Mesenchymal stem cell (in vitro differentiated cells and primary cell): Measurements from ENCODE around the gene SCAF1.
"Not testable (repeated sequence)": the region's sequence is repeated elsewhere in the genome, so short reads cannot be mapped to it uniquely, and the experiment has no call there.

Source experiments
- DNase-seq: peaks from one replicate; pipeline ENCODE4 v3.0.0-alpha.2; 2013
- H2AFZ ChIP-seq: one replicate; pipeline ENCODE4 v1.6.1; 2013; ENCODE audit warnings: low read depth, mild to moderate bottlenecking, control low read depth, inconsistent platforms, low read length, moderate library complexity
- H2AK5ac ChIP-seq: 2 replicates; pipeline ENCODE4 v1.6.1; 2013; ENCODE audit warnings: low read length, moderate library complexity, mild to moderate bottlenecking, inconsistent platforms; ENCODE audit not compliant: severe bottlenecking
- H2BK120ac ChIP-seq: one replicate; pipeline ENCODE4 v1.6.1; 2013; ENCODE audit warnings: low read depth, mild to moderate bottlenecking, inconsistent platforms, low read length, moderate library complexity
- H2BK12ac ChIP-seq, 2 experiments: one replicate each; pipeline ENCODE4 v1.6.1; 2013; ENCODE audit warnings: inconsistent platforms in 2 of 2, low read length in 2 of 2, mild to moderate bottlenecking in 2 of 2, moderate library complexity in 2 of 2, control low read depth in 1 of 2
- H2BK15ac ChIP-seq: one replicate; pipeline ENCODE4 v1.6.1; 2013; ENCODE audit warnings: mild to moderate bottlenecking, low read depth, inconsistent platforms; ENCODE audit not compliant: poor library complexity, severe bottlenecking
- H2BK5ac ChIP-seq: 2 replicates; pipeline ENCODE4 v1.6.1; 2013; ENCODE audit warnings: low read depth, mild to moderate bottlenecking, low read length, control low read depth, inconsistent platforms; ENCODE audit not compliant: poor library complexity, severe bottlenecking
- H3K14ac ChIP-seq, 2 experiments: one replicate each; pipeline ENCODE4 v1.6.1; 2013; ENCODE audit warnings: inconsistent platforms in 2 of 2, low read length in 2 of 2, control low read depth in 1 of 2, mild to moderate bottlenecking in 1 of 2, moderate library complexity in 1 of 2
- H3K18ac ChIP-seq, 2 experiments: one replicate each; pipeline ENCODE4 v1.6.1; 2013; ENCODE audit warnings: inconsistent platforms in 2 of 2, low read length in 2 of 2, control low read depth in 1 of 2, low read depth in 1 of 2, mild to moderate bottlenecking in 1 of 2
- H3K23ac ChIP-seq, 2 experiments: one replicate each; pipeline ENCODE4 v1.6.1; 2013; ENCODE audit warnings: inconsistent platforms in 2 of 2, low read length in 2 of 2, mild to moderate bottlenecking in 2 of 2, moderate library complexity in 2 of 2, control low read depth in 1 of 2
- H3K27ac ChIP-seq: 2 replicates; pipeline ENCODE4 v1.5.1; 2013; ENCODE audit warnings: mild to moderate bottlenecking, moderate library complexity, low read length, control low read depth, inconsistent platforms; ENCODE audit not compliant: poor library complexity, severe bottlenecking
- H3K27me3 ChIP-seq, 2 experiments: 2 replicates each; pipeline versions ENCODE4 v1.6.1 to v1.7.0; 2013; ENCODE audit warnings: low read length in 2 of 2, mild to moderate bottlenecking in 2 of 2, moderate library complexity in 2 of 2, control low read depth in 1 of 2, inconsistent platforms in 1 of 2; ENCODE audit not compliant: control insufficient read depth in 1 of 2, insufficient read depth in 1 of 2
- H3K36me3 ChIP-seq, 2 experiments: 2 replicates each; pipeline versions ENCODE4 v1.6.1 to v1.7.0; 2013; ENCODE audit warnings: low read length in 2 of 2, control low read depth in 1 of 2, inconsistent platforms in 1 of 2, low read depth in 1 of 2, mild to moderate bottlenecking in 1 of 2; ENCODE audit not compliant: insufficient read depth in 2 of 2, control insufficient read depth in 1 of 2
- H3K4ac ChIP-seq, 2 experiments: one replicate each; pipeline ENCODE4 v1.6.1; 2013; ENCODE audit warnings: inconsistent platforms in 2 of 2, low read length in 2 of 2, mild to moderate bottlenecking in 2 of 2, moderate library complexity in 2 of 2, control low read depth in 1 of 2, low read depth in 1 of 2
- H3K4me1 ChIP-seq: 2 replicates; pipeline ENCODE4 v1.6.1; 2013; ENCODE audit warnings: low read depth, low read length, control low read depth; ENCODE audit not compliant: control insufficient read depth, insufficient read depth
- H3K4me2 ChIP-seq: 2 replicates; pipeline ENCODE4 v1.6.1; 2013; ENCODE audit warnings: low read length, mild to moderate bottlenecking, inconsistent platforms; ENCODE audit not compliant: poor library complexity, severe bottlenecking
- H3K4me3 ChIP-seq, 2 experiments: 2 replicates each; pipeline versions ENCODE4 v1.5.1 to v1.7.0; 2013; ENCODE audit warnings: low read length in 2 of 2, mild to moderate bottlenecking in 2 of 2, control low read depth in 1 of 2, low read depth in 1 of 2; ENCODE audit not compliant: insufficient read depth in 1 of 2
- H3K79me1 ChIP-seq: replicated peaks from 2 replicates; pipeline ENCODE4 v1.6.1; 2013; ENCODE audit warnings: mild to moderate bottlenecking, control low read depth, low read length, inconsistent platforms; ENCODE audit not compliant: poor library complexity, severe bottlenecking
- H3K9ac ChIP-seq: 2 replicates; pipeline ENCODE4 v1.7.0; 2013; ENCODE audit warnings: mild to moderate bottlenecking, low read length, moderate library complexity
- H3K9me3 ChIP-seq: 2 replicates; pipeline ENCODE4 v1.7.0; 2013; ENCODE audit warnings: mild to moderate bottlenecking, low read length; ENCODE audit not compliant: control insufficient read depth
- H4K8ac ChIP-seq: one replicate; pipeline ENCODE4 v1.6.1; 2013; ENCODE audit warnings: inconsistent platforms, mild to moderate bottlenecking, low read length, moderate library complexity
- H4K91ac ChIP-seq: one replicate; pipeline ENCODE4 v1.6.1; 2013; ENCODE audit warnings: mild to moderate bottlenecking, low read length, inconsistent platforms
- WGBS: methylation state at CpG from one replicate; pipeline ENCODE4 v1.1.7; 2013; ENCODE audit warnings: mixed read lengths; 5-methylcytosine and 5-hydroxymethylcytosine counted together

SCAF1 gene

GRCh38 chr19:49631014-49631588, 10.9 kb upstream of the SCAF1 start:
- Histone ChIP-seq H4K91ac (no peak overlapping the region), H3K27ac (no peak overlapping the region), H3K27me3 (no peaks in the 10 kb centered on the region)

GRCh38 chr19:49631610-49632192, 10.3 kb upstream of the SCAF1 start:
- Histone ChIP-seq H3K23ac (no peak overlapping the region), H3K14ac (no peak overlapping the region), H3K4me3 (no peak overlapping the region), H3K4me2 (no peak overlapping the region), H3K27ac (no peak overlapping the region), H3K27me3 (no peaks in the 10 kb centered on the region), H2BK5ac (no peak overlapping the region), H4K8ac (no peak overlapping the region), H2BK12ac (no peak overlapping the region), H3K4me1 (peaks cover 26% of the 10 kb centered on the region), H2AFZ (no peak overlapping the region), H3K18ac (no peak overlapping the region), H4K91ac (no peak overlapping the region), H3K36me3 (peaks cover 30 to 38% of the 10 kb centered on the region in 2 experiments), H2BK120ac (no peak overlapping the region), H3K9ac (no peak overlapping the region), H3K79me1 (no peaks in the 10 kb centered on the region), H2BK15ac (no peak overlapping the region), H3K9me3 (no peaks in the 10 kb centered on the region), H3K4ac (no peak overlapping the region), H2AK5ac (no peak overlapping the region)
- DNase-seq: no peak
- WGBS: 97% methylated on average over 18 of the region's 19 CpGs

More at GRCh38 chr19:49631014-49631588, 10.9 kb upstream of the SCAF1 start:
- Histone ChIP-seq H3K18ac (no peak overlapping the region), H2BK12ac (no peak overlapping the region), H3K9me3 (no peaks in the 10 kb centered on the region), H3K4me1 (peaks cover 20% of the 10 kb centered on the region), H3K4me3 (no peak overlapping the region), H3K9ac (peak overlapping the region; percentile 13), H2BK5ac (no peak overlapping the region), H3K23ac (no peak overlapping the region), H3K36me3 (peaks cover 30 to 38% of the 10 kb centered on the region in 2 experiments), H2BK15ac (no peak overlapping the region), H2AFZ (no peak overlapping the region), H3K4ac (no peak overlapping the region), H2BK120ac (no peak overlapping the region), H4K8ac (no peak overlapping the region), H3K4me2 (no peak overlapping the region), H3K79me1 (no peaks in the 10 kb centered on the region), H2AK5ac (no peak overlapping the region), H3K14ac (no peak overlapping the region)
- DNase-seq: no peak
- 96% methylated on average over 7 of the region's 9 CpGs for WGBS

- Histone ChIP-seq H2BK120ac (no peak overlapping the region), H3K79me1 (no peaks in the 10 kb centered on the region), H2AFZ (no peak overlapping the region), H3K9ac (no peak overlapping the region), H4K8ac (no peak overlapping the region), H3K23ac (no peak overlapping the region), H3K27me3 (no peaks in the 10 kb centered on the region), H3K4me1 (peaks cover 26% of the 10 kb centered on the region), H3K4me3 (no peak overlapping the region), H2BK5ac (no peak overlapping the region), H3K4ac (no peak overlapping the region), H3K4me2 (no peak overlapping the region), H3K18ac (no peak overlapping the region), H3K36me3 (peaks cover 25 to 31% of the 10 kb centered on the region in 2 experiments), H4K91ac (no peak overlapping the region), H3K27ac (no peak overlapping the region), H3K9me3 (no peaks in the 10 kb centered on the region), H3K14ac (no peak overlapping the region), H2BK12ac (no peak overlapping the region), H2BK15ac (no peak overlapping the region), H2AK5ac (no peak overlapping the region)
- DNase-seq: no peak
- 91% methylated on average over 4 of the region's 5 CpGs for WGBS
Measured at GRCh38 chr19:49632576-49632975, 9.4 kb upstream of the SCAF1 start.

- H3K27ac ChIP-seq, H3K27me3 ChIP-seq, H2AFZ ChIP-seq, H3K4ac ChIP-seq, H4K91ac ChIP-seq, H3K4me3 ChIP-seq, H3K9ac ChIP-seq, DNase-seq, H2AK5ac ChIP-seq, H2BK5ac ChIP-seq, H3K4me2 ChIP-seq, H3K9me3 ChIP-seq, H3K79me1 ChIP-seq, H3K23ac ChIP-seq, H2BK120ac ChIP-seq, H3K14ac ChIP-seq, H2BK12ac ChIP-seq: not testable (repeated sequence)
- H3K4me1 ChIP-seq: peaks cover 31% of the 10 kb centered on the region
- 89% methylated on average over 9 of the region's 9 CpGs for WGBS
- H3K18ac ChIP-seq: peak overlapping the region in 1 of 2 experiments; percentile 23
- H3K36me3 ChIP-seq: peaks cover 20 to 28% of the 10 kb centered on the region in 2 experiments
- H2BK15ac ChIP-seq: peak overlapping the region; percentile 15
- H4K8ac ChIP-seq: peak overlapping the region; percentile 36
Measured at GRCh38 chr19:49633273-49633672, 8.7 kb upstream of the SCAF1 start.
